Stimulated activated CD4-positive, alpha-beta T cell treated with anti-CD3 and anti-CD28 coated beads, TNF-alpha, amount 100 ng/mL, for 4 hours (primary cell): ENCODE data around the gene SNX32.
A peak's percentile ranks its signal among the peaks of the same experiment; 100 is the strongest.

Source experiments
- DNase-seq, 3 experiments: peaks; one replicate each; pipeline ENCODE4 v3.0.0-alpha.2; 2020; ENCODE audit warnings: low read depth in 3 of 3

SNX32 gene

DNA sequence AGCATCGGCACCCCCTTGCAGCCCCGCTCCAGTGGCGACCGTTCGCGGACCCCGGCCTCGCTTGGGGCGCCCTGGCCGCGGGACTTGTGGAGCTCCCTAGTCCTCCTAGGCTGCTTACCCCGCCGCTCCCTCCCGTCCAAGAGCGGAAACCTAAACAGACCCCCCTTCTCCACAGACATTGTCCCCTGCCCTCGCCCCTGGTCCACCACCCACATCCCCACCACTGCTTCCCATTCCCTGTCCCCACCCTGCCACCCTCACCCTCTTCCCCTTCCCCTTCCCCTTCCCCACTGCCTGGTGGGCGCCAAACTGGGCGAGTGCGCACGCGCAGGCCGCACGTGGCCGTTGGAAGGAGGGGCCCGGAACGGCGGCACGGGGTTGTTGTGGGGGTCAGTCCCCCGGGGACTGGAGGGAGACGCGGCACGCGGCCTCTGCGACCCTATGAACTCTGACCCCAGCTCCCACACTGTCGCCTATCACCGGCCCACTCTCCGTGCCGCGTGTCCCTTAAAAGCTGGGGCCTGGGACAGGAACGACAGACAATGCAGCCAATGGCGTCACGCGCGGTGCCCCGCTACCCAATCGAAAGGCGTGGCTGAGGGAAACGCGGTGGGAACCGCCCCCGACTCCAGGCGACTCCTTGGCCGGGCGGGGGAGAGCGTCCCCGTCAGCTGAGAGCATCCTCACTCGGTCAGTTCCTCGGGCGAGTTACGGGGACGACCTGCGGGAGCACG is at the start of gene SNX32:
Gene SNX32, plus strand, starts transcription at position 667 of the 734 bp plus-strand sequence. CDS start 103 bp downstream, outside the sequence.
- peak; percentile 90 to 92 (median 91) for DNase-seq

DNA sequence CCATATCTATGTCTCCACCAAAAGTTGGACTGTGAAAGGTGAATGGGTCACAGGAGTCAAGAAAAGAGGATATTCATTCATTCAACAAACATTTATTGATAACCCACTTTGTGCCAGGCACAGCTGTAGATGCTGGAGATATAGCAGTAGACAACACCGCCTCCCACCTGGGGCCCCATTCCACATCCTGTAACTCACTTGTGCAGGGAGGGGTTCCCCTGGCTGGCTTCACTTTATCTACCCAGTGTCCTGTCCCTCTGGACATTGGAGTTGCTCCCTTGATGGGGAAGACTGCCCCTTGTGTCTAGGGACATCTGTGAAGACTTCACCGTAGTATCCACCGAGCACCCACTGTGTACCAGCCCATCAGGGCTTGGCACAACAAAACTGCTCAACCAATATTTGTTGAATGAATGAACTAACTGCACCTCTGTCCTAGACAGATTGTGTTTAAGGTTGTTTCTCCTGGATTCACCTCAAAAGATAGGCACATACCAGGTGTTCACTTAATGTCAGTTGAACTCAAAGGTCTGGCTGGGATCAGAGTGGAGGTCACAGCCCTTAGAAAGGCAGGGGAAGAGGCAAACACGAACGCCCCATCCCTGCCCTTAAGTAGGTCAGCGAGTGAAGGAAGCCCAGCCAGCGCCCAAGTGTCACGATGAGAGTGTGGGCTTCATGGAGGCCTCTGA is 48.3 kb upstream of the SNX32 start:
- no peak for DNase-seq

DNA sequence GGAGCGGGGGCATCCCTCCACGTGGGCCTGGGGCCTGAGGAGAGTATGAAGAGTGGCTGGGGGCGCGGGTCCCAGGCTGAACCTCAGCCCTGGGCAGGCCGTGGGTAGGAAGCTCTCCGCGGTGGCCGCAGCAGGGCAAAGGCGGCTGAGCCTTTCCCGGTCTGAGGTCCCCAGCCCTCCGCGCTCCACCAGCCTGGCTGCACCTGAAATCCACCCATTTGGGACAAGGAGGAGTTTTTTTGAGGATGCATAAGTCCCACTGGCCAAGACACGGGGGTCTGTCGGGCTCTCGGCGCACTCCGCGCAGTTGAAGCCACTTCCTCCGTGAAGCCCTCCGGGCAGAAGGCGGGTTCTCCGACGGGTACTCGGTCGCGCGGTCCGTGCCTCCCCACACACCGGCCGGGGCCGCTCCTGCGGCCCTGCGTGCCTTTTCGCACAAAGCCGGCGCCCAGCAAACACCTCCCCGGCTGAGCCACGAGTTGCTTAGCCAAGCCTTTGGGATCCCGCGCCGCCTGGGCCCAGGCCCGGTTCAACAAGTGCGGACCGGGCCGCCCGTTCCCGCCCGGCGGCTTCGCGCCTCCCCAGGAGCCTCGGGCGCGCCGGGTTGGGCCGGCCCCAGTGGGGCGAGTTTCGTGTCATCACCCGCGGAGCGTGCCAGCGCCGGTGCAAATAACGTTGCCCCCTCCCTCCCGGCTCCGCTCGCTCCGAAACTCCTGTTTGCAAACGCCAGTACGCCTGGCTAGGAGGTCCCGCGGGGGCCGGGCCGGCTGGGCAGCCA is 47.6 kb upstream of the SNX32 start:
- no peak for DNase-seq

DNA sequence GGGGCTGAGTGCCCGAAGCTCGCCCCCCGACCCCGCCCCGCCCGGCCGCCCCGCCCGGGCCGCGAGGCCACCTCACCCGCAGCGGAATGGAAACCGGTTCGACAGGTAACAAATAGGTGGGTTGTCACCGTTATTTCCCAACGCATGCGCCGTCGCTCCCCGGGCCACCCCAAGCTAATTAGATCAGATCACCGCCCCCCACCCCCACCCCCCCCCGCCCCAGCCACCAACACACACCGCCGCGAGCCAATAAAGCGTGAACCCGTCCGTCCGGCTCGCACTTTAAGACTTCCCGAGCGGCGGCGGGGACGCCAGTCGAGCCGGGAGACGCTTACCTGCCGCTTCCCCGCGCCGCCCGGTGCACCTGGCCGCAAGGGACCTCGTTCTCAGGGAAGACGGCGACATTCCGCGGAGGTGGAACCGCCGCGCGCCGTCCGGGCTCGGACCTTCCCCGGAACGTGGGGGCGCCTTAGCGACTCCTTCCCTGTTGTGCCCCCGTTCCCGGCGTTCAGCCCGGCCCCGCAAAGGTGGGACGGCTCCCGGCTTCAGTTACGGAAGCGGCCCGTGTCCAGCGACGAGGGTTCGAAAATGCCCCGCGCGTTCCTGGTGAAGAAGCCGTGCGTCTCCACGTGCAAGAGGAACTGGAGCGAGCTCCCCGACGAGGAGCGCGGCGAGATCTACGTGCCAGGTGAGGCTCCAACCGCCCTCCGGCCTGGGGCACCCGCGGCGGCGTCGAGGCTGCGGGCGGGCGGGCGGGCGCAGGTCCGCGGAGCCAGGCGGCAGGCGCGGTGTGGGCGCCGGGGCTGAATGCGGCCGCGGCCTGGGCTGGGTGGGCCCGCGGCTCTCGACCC is 46.8 kb upstream of the SNX32 start, which contains the start of gene OVOL1:
Gene OVOL1, plus strand, starts transcription at position 278 of the 851 bp plus-strand sequence. Its CDS starts 311 bp downstream, at position 589.
- peak in 1 of 3 experiments; percentile 10 for DNase-seq

DNA sequence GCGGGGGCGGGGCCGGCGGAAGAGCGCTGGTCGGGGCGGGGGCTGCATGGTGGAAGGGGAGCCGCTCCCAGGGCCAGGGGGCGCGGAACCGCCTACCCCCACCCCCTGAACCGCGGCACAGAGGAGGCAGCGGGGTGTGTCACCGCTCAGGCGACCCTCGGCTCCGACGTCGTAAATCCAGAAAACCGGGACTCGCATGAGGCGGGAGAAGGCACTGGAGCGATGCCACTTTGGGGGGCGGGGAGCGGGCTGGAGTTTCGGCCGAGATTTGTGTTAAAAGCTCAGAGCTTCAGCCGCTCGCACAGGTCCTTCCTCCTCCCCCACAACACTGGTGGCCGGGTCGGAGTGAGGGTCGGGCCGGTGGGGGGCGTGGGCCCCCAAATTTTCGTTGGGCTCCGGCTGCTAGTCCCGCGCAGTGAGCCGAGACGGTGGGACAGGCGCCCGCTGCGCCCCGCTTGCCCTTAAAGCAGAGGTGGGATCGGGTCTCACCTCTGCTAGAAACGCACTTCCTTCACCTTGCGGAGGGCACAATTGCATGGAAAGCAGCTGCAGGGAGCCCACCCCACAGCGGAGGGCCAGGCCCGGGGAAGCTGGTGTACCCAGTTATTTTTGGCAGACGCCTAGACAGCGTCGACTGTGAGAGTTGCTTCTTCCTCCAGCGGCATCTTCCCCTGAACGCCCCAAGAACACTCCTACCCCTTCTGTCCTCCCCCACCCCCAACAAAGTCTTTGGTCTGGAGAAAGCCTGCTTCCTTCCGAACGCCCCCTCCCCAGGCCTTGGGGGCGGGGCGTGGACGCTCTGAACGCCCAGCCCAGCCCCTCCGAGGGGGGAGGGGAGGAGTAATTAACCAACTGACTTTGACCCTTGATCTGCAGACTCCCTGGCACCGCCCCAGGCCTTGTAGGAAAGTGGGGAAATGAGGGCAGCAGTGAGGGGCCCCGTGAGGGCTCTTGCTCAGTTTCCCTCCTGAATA is 45.8 kb upstream of the SNX32 start:
- no peak for DNase-seq

DNA sequence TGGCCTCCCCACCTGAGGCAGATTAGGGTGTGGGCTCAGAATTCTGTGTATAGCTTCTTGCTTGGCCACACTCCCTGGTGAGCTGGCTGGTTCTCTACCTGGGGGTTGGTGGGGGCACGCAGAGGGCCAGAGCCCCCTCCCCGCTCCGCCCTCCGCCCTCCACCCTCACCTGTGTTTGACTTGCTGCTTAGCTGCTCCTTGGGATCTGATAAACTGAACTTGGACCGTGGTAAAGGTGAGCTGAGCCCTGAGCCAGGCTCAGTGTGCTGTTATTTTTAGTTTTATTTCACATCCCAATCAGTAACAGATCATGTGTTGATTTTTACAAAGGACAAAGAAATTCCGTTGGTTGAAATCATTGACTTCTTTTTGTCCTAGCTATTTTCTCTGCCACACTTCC is 44.9 kb upstream of the SNX32 start:
- no peak for DNase-seq

DNA sequence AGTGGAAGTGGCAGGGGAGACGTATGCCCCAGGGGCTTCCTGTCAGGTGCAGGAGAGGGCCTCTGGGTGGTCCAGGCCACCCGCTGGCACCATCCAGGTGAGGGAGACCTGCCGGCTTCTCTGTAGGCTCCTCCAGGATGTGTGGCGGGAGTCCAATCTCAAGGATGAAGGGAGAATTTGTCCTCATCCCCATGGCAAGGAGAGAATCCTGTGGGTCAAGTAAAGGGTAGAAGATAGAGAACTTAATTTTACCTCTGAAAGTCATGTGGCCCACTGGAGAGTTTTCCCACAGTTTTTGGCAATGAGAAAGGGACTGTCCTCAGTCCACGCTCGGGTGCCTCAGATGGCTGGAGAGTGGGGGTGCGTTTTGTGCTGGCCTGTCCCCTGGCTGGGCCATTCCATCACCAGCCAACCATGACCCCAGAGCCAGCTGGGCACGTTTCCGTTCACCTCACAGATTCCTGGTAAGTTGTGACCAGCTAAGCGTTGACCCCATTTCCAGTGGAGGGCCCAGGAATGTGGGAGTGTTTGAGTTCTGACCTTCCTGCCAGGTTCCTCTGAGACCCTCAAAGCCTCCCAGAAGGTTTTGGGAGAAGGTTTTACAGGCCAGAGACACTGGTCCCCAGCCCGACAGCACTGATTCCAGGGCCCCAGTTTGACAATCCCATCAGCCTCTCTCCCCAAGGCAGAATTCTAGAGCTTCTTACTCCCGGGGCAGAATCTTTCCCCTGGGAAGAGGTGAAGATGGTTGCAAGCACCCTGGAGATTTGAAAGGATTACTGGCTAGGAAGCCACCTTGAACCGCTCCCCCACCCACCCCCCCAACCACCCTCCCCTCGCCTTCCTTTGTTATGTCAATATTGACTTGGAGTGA is 44.3 kb upstream of the SNX32 start:
- DNase-seq = no peak

DNA sequence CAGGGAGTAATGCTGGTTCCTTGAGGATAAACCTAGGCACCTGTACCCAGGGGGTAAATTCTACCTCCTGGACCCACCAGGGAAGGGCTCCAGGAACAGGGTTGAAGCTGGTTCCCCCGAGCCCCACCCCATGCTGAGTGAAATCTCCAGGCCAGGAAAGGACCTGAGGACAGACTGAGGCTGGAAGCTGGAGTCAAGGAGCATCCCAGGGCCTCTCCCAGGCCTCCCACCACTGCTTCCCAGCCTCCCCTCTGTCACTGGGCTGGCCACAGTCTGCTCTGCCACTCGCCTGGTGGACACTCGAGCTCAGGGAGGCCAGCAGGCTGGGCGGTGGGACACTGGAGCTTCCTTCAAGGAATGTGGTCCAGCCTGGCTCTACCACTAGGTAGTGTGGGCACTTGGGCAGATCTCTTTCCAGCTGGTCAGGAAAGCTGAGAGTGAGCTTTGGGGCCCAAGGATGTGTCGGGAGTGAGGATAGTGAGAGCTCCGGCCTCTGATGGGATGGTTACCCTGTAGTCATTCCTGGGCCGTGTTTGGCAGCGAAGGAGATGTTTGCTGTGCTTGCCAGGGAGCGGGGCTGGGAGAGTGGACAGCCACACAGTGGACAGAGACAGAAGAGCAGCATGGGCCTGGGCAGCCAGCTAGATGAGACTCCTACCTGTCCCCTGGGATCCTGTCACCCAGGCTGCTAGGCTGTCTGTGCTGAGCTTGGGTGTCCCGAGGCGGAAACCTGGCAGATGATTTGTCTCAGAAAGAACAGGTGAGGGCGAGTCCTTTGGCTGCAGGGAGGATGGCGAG is 43.5 kb upstream of the SNX32 start:
- no peak for DNase-seq

DNA sequence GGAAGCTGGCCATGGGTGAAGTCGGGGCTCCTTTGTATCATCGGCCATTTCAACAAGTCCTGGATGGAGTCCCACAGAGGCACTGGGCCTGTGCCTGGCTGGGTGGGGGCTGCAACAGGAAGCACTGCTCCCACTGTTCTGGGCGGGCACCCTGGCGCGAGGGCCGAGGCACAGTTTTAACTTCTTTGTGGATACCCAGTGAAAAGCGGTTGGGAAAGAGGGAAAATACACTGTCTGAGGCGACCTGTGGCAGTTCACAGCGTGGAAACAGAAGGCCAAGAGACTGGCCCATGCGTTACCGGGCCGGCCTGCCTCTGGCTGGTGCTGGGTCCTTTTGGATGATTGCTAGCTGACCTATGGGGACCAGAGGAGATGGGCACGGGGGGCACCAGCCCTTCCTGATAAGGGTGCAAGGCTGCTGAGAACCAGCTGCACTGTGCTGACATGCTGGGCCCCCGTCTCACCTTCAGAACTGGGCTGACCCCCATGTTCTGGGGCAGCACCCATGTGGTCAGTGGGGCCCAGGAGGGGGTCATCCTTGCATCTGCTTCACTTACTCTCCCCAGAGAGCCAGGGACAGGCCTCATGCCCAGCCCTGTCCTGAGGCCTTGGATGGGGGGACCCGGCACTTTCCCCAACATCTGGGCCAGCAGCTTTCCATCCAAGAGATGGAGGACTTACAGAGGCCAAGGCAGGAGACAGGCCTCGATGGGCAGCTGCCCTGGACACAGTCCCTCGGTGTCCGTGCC is 42.7 kb upstream of the SNX32 start:
- DNase-seq = no peak

DNA sequence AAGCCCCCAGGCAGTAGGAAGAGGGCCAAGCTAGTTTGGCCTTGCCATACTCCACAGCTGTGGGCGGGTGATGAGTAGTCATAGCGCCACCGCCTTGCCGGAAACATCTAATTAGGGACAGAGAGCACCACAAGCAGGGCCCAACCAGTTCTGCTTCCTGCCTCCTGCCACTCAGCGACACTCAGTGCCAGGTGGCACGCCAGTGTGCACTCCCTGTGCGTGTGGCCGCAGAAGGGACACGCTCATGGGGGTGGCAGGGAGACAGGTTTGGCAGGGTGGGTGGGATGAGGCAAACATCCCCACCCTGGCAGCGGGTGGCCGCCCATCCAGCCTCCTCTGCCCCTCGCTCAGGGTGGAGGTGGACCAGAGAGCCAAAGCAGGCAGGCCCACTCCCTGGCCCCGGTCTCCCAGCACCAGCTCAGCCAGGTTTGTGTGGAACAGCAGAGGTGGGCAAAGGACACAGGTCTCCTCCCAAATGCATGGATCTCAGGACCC is 42.0 kb upstream of the SNX32 start:
- no peak for DNase-seq

DNA sequence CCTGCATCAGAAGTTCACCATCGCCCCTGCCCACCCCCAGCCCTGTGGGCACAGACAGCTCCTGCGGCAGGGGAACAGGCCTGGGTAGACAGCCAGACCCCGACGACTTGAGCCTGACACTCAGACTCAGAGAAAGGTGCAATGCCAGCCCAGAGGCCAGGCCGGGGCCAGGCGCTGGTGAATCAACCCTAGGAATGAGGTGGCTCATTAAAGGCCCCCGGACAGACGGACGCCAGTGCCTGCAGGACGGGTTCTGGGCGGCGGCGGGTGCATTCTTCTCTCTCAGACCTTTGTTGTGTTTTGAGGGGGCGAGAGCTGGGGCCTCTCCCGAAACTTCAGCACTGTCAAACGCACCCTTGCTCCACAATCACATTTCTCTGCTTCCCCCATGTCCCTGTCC is 41.3 kb upstream of the SNX32 start:
- DNase-seq = no peak

DNA sequence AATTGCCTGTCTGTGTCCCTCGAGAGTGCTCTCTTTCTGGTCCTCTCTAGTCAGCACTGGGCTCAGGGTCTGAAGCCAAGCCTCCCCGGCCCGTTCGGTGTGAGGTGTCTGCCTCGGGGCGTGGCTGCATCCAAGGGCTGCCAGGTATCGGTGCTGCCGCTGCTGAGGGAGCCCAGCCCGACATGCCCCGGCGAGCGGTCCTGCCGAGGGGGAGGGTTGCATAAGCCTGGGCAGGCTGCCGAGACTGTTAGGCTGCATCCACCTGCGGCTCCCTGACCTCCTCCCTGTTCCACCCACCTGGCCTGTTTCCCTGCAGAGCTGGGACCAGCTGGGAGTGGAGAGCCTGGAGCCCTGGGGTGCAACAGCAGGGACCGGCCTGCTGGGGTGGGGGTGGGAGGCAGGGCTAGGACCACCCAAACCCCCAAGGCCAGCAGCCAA is 40.6 kb upstream of the SNX32 start:
- no peak for DNase-seq

DNA sequence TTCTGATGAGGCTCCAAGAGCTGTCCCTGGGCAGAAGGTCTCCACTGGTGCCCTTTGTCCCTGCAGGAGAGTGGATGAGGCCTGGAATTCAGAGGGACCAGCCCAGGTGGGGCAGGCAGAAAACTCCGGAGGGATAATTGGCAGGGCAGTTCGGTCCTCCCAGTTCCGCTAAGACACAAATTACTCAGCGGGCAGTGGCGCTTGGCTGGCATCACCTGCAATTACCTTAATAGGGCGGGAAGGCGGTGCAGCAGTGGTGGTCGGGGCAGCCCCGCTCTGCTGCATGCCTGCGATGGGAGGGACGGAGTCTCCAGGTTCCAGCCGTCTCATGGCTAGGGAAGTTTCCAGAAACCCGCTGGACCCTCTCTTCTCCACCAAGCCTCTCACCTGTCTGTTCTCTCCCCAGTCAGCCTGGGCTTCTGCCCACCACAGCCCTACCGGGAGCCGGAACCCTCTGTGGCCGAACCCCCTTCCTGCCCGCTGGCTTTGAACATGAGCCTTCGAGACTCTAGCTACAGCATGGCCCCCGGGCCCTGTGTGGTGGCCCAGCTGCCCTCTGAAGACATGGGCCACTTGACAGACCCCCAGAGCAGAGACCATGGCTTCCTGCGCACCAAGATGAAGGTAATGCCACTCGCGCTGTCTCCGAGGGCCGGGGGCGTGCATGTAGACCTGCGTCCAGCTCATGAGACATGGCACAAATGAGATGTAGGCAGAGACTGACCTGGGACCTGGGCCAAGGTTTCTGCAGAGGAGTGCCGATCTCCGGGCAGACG is 40.0 kb upstream of the SNX32 start:
- DNase-seq = no peak

DNA sequence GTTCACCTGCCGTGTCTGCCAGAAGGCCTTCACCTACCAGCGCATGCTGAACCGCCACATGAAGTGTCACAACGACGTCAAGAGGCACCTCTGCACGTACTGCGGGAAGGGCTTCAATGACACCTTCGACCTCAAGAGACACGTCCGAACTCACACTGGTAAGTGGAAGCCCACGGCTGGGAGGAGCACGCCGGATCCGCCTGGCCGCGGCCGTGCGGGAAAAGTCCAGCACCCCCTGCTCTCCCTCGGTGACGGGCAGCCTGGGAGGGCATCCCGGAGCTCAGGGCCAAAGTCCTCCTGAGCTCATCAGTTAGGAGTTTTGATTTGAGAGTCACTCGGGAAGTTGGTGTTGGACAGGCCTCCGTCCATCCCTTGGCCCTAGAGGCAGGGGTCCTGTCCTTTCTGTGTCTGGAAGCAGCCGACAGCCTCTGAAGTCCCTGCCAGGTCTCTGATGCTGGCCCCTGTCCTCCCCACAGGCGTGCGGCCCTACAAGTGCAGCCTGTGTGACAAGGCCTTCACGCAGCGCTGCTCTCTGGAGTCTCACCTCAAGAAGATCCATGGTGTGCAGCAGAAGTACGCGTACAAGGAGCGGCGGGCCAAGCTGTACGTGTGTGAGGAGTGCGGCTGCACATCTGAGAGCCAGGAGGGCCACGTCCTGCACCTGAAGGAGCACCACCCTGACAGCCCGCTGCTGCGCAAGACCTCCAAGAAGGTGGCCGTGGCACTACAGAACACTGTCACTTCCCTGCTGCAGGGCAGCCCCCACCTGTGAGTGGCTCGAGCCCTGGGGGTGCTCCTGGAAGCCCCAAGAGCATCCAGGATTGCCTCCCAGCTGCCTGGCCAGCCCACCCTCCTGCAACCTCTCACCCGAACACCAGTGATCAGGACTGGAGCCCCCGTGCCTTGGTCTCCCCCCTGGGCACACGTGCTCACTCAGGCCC is 38.9 kb upstream of the SNX32 start:
- no peak for DNase-seq

DNA sequence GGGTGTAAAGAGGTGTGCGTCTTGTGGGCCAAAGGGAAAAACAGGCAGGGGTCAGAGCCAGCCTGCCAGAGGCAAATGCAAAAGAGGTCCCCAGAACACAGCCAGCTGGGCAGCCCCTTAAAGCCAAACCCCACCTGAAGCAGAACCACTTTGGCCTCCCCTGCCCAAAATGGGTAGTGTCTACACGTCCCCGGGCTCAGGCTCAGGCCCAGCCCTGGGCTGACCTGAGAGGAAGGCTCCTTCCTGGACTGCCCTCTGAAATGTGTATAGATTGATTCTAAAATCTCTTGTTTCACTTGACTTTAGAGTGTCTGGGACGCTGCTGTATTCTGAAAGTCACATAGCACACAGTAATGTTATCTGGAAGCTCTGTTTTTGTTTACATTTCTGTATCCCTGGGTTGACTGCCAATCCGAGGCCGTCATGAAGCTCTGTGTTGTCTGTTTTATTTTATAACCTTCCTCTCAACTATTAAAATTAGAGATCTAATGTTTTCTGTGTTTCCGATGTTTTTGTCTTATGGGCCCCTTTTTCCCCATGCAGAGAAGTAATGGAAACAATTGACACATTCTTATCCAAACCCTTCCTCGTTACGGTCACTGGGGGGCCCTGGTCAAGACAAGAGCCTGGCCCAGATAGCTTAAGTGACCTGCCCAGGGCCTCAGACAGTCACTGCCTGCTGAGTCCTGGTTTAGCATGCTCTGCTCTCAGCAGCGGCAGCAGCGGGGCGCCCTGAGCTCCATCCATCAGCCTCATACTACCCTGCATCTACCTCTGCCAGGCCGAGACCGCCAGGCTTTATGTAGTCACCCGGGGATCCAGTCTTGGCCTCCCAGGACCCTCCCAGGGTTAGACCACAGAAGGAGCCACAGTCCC is 36.8 kb upstream of the SNX32 start:
- no peak for DNase-seq
